Measurements from ENCODE around the gene SMARCC1.

SMARCC1 gene

GRCh38 chr3:47692158-47692557 lies 89.5 kb downstream of the SMARCC1 start:
- TF ChIP-seq CTCF (IDR thresholded peaks at IDR 0.05): no peak
- Histone ChIP-seq H3K9me3 (no peaks in the 10 kb centered on the region), H3K4me1 (no peaks in the 10 kb centered on the region), H3K27me3 (no peaks in the 10 kb centered on the region), H3K36me3 (peaks cover 36 to 89% (median 56%) of the 10 kb centered on the region in 3 donors), H3K4me3 (no peak overlapping the region), H3K27ac (no peak overlapping the region)
- intact Hi-C loops (cut with DNase I; ENCODE audit: low total_unique reads): no loop called here
- DNase-seq: no peak

DNA sequence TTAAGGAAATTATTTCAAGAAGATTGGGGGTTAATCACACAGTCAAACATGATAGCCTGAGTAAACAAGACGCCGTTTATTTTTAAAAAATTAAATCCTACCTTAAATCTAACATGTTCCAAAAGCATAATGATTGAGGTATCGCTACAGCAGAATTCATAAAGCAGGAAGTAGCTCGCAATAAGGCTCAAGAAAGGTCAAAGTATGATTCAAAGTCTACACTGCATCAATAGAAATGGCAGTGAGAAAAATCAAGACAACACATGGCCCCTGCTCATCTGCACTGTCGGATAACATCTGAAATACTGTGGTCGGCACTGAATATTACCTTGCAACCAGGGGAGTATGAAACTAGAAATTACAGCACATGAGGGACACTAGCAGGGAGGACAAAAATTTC lies 93.2 kb downstream of the SMARCC1 start:
- DNase-seq: no peak
- peaks cover 41 to 93% (median 50%) of the 10 kb centered on the region in 3 donors for H3K36me3 ChIP-seq
- TF ChIP-seq CTCF (IDR thresholded peaks at IDR 0.05): no peak
- no peaks in the 10 kb centered on the region for H3K27me3 ChIP-seq
- intact Hi-C loops (cut with DNase I; ENCODE audit: low total_unique reads): no loop called here
- H3K4me3 ChIP-seq: no peak overlapping the region
- H3K27ac ChIP-seq: no peak overlapping the region
- no peaks in the 10 kb centered on the region for H3K4me1 ChIP-seq
- no peaks in the 10 kb centered on the region for H3K9me3 ChIP-seq

GRCh38 chr3:47685037-47685436 lies 96.7 kb downstream of the SMARCC1 start:
- Histone ChIP-seq H3K36me3 (peaks cover 37 to 80% (median 47%) of the 10 kb centered on the region in 3 donors), H3K27ac (no peak overlapping the region), H3K27me3 (no peaks in the 10 kb centered on the region), H3K9me3 (no peaks in the 10 kb centered on the region), H3K4me1 (no peaks in the 10 kb centered on the region), H3K4me3 (no peak overlapping the region)
- DNase-seq: no peak
- TF ChIP-seq CTCF (IDR thresholded peaks at IDR 0.05): no peak
- intact Hi-C loops (cut with DNase I; ENCODE audit: low total_unique reads): no loop called here

DNA sequence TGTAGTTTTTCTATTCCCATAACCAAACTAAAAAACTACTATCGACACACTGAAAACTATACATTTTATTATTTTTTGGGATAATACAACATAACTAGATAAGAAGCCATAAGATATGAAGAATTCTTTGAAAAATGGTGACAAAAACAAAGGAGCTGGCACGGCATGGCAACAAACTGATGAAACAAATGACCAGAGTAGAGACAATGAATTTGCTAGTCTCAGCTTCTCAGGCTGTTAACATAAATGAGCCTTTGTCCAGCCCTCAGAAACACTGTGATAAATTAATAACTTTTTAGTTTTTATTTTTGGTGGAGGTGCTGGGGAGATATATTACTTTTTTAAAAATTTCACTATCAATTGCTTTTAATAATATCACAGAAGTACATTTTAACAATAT lies 100.7 kb downstream of the SMARCC1 start:
- TF ChIP-seq CTCF (IDR thresholded peaks at IDR 0.05): no peak
- no peaks in the 10 kb centered on the region for H3K9me3 ChIP-seq
- H3K27ac ChIP-seq: no peak overlapping the region
- no peaks in the 10 kb centered on the region for H3K4me1 ChIP-seq
- no peak overlapping the region for H3K4me3 ChIP-seq
- no peak for DNase-seq
- no peaks in the 10 kb centered on the region for H3K27me3 ChIP-seq
- peaks cover 54 to 82% (median 56%) of the 10 kb centered on the region in 3 donors for H3K36me3 ChIP-seq
- intact Hi-C loops (cut with DNase I; ENCODE audit: low total_unique reads): no loop called here

DNA sequence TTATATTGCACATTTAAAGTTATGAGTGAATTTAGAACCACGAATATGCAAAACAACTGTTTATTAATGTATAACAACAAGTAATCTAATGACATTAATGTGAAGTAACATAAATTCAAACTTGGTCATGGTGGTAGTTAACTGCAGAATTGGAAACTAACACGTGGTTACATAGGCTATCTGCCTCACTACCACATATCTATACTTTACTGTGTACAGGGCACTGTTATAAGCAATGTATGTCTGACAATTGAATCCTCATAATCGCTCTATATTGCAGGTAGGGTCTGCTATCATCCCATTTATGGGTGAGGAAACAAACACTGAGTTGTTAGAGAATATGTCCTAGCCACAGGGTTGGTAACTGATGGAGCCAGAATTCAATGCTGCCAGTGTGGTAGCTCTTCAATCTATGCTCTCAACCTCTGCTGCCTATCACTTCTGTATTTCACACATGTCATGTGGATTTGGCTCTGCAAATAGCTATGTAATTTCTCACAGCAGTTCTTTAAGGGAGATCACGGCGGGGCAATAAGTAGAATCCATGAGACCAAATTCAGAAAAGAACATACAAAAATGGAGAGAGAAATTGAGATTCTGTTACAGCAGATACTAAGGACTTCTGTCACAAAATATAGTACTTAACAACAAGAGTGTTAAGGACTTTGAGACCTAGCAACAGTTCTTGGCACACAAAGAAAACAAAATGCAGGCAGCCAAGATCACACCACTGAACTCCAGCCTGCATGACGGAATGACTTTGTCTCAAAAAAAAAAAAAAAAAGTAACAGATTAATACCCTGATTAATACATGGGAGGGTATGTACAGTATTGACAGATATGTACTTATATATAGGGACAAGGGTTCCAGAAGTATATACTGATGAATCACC lies 103.0 kb downstream of the SMARCC1 start:
- no peaks in the 10 kb centered on the region for H3K27me3 ChIP-seq
- intact Hi-C loops (cut with DNase I; ENCODE audit: low total_unique reads): no loop called here
- H3K27ac ChIP-seq: no peak overlapping the region
- no peaks in the 10 kb centered on the region for H3K4me1 ChIP-seq
- H3K36me3 ChIP-seq: peaks cover 63 to 82% (median 67%) of the 10 kb centered on the region in 3 donors
- no peaks in the 10 kb centered on the region for H3K9me3 ChIP-seq
- no peak overlapping the region for H3K4me3 ChIP-seq
- DNase-seq: no peak
- no peak for TF ChIP-seq CTCF (IDR thresholded peaks at IDR 0.05)
